ENCODE measurements around the gene VSIG8. TPM values are rescaled to one million over a fixed set of nuclear protein-coding genes. Genes with fewer than 3 reads are reported as not detected.

The VSIG8 gene
- 0.22 and 0.43 TPM in 2 replicates for total RNA-seq

GRCh38 chr1:159862557-159862956 is at the start of gene VSIG8:
Gene VSIG8 (minus strand): TSS chr1:159862657. CDS start chr1:159862521, 136 bp downstream.

DNA sequence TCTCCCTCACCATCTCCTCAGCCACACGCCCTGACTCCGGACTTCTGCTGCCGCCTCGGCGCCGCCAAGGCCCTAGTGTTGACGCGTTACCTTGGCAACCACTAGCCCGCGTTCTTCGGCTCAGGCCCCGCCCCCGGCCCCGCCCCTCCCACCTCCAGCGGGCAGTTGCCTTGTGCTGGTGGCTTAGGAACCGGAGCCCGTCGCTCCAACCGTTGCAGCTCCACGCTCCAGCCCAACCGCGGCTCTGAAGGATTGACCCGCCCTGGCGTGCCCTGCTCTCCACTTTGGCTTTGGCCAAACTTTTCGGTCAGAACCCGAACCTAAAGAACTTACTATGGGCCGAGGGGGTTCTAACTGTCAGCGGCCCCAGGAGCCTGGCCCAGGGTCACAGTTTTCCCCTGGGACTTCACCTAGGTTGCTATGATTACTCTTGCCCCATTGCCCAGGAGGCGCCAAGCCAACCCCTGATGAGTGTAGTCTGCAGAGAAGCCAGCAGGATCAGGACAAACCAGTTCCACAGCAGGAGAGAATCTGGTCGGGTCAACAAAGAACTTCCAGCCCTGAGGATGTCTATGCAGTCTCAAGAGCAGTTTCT is 37.7 kb upstream of the VSIG8 start, which contains the start of gene CFAP45:
TSS of gene CFAP45 (minus strand) at position 80 of the 595 bp plus-strand sequence. CDS start at position 13, 67 bp downstream.

GRCh38 chr1:159826441-159827101 is 35.9 kb downstream of the VSIG8 start, which contains the start of gene SLAMF8:
Gene SLAMF8 (plus strand): TSS chr1:159826873. CDS start chr1:159826899, 26 bp downstream.

Small RNAs within 50 kb of the gene (small RNA-seq; reads per million reads assigned to genes)
- gene MIR4259 (ENCODE audit: low replicate concordance) (not detected), gene RF00570 (ENCODE audit: low replicate concordance) (0.36 reads per million, percentile 7 among the genes with 10 or more reads in this experiment)

Other genes with a start within 250 kb of the VSIG8 start
- not detected in 2 replicates for gene CRP, start 148.1 kb downstream of the VSIG8 start, total RNA-seq
- gene DUSP23, start 81.7 kb downstream of the VSIG8 start, total RNA-seq, result 0.88 and 11.3 TPM in 2 replicates
- gene FCRL6, start 60.3 kb downstream of the VSIG8 start, total RNA-seq, result not detected in 2 replicates
- gene SLAMF8, start 35.8 kb downstream of the VSIG8 start, total RNA-seq, result 0.72 TPM in 1 of 2 replicates, not detected in the other
- gene CFAP45, start 37.5 kb upstream of the VSIG8 start, total RNA-seq, result 0.44 and 1.3 TPM in 2 replicates
- 228 and 615 TPM in 2 replicates for gene TAGLN2, start 62.9 kb upstream of the VSIG8 start, total RNA-seq
- gene IGSF9, start 83.0 kb upstream of the VSIG8 start, total RNA-seq, result not detected in 2 replicates
- not detected in 2 replicates for gene SLAMF9, start 91.6 kb upstream of the VSIG8 start, total RNA-seq
- 3.7 and 7.2 TPM in 2 replicates for gene PIGM, start 169.3 kb upstream of the VSIG8 start, total RNA-seq
- gene KCNJ10, start 207.5 kb upstream of the VSIG8 start, total RNA-seq, result not detected in 2 replicates
- not detected in 2 replicates for gene KCNJ9, start 218.9 kb upstream of the VSIG8 start, total RNA-seq
- gene IGSF8, start 236.0 kb upstream of the VSIG8 start, total RNA-seq, result 18.6 and 24.9 TPM in 2 replicates

All from placental pericyte (primary cell).